ENCODE measurements around the gene ARID1A. TPM values are rescaled to one million over a fixed set of nuclear protein-coding genes. Genes with fewer than 3 reads are reported as not detected.

ARID1A gene
- total and polyA plus RNA-seq, 9 of the 15 experiments (the other 6 are each of a cell fraction or from before 2014, with no cell fraction given) = 8.3 to 88.3 (median 22.5) TPM

DNA sequence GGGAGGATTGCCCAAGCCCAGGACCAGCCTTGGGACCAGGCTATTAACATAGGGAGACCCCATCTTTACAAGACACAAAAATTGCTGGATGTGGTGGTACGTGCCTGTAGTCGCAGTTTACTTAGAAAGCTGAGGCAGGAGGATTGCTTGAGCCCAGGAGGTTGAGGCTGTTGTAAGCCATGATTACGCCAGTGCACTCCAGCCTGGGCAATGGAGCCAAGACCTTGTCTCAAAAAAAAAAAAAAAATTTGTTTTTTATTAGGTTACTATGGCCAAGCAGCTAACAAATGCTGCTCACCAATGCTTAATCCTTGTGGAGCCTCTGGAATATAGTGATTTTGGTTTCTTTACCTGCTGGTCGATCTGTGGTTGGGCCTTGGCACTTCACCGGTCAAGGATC is 8.8 kb downstream of the ARID1A start:
- no peak for DNase-seq (ENCODE audit: extremely low read depth in 1 of 4, low spot score in 3 of 4)
- no peaks in the 10 kb centered on the region for H3K9me3 ChIP-seq (replicated peaks; ENCODE audit: control insufficient read depth, insufficient read depth, low read depth, low read length)
- H3K27ac ChIP-seq (ENCODE audit: extremely low read depth, low read depth, low read length) = 0 out of 3 replicates have a peak overlapping the region, but pooled peaks have one; percentile 33
- peaks cover 90% of the 10 kb centered on the region for H3K36me3 ChIP-seq (ENCODE audit: control insufficient read depth, insufficient read depth, low read length)
- H2AFZ ChIP-seq (ENCODE audit: low read depth, low read length) = no peak overlapping the region
- H3K9me1 ChIP-seq (ENCODE audit: control insufficient read depth, insufficient read depth, low read length) = peaks cover 15% of the 10 kb centered on the region
- 0 out of 2 replicates have a peak overlapping the region, but pooled peaks have one; percentile 7 for H3K4me2 ChIP-seq (ENCODE audit: insufficient read depth, low read length)
- BruUV-seq (replicated peaks) = no TSS peak
- peaks cover 22 to 64% of the 10 kb centered on the region in 2 experiments for H3K4me1 ChIP-seq (replicated peaks in 1 of 2; ENCODE audit: control insufficient read depth in 2 of 2, insufficient read depth in 2 of 2, low read length in 2 of 2)
- in situ Hi-C loops (cut with MboI) = no loop called here
- peaks cover 69% of the 10 kb centered on the region for H4K20me1 ChIP-seq (replicated peaks; ENCODE audit: control insufficient read depth, insufficient read depth, low read length)
- no peak for FAIRE-seq
- WGBS (ENCODE audit: insufficient coverage, low coverage, missing lambda C conversion rate) = 93% methylated on average over 5 of the region's 5 CpGs
- CTCF ChIA-PET (ENCODE audit: low intra/inter-chr PET ratio) = no interaction called here
- no peak overlapping the region for H3K9ac ChIP-seq (ENCODE audit: insufficient read depth in 1 of 2, low read depth in 2 of 2, low read length in 2 of 2)
- no peaks in the 10 kb centered on the region for H3K27me3 ChIP-seq (ENCODE audit: control insufficient read depth in 2 of 2, insufficient read depth in 2 of 2, low read length in 2 of 2)
- peaks cover 98% of the 10 kb centered on the region for H3K79me2 ChIP-seq (ENCODE audit: control insufficient read depth, insufficient read depth, low read length)
- intact Hi-C loops (cut with micrococcal nuclease) = no loop called here
- POLR2A ChIA-PET = interaction anchor here (0.5 to 23.7 kb wide), 15 partner anchors 8 to 204 kb away, joined by 3 to 301 read pairs (median 4); partner anchors contain the start of gene PIGV
- ATAC-seq = no peak
- H3K4me3 ChIP-seq = no peak overlapping the region
- TF ChIP-seq ZNF407 (IDR thresholded peaks at IDR 0.05; ENCODE audit: low read depth) (no peak), NELFE (IDR thresholded peaks at IDR 0.05; ENCODE audit: insufficient read depth, insufficient read length) (no peak), IFI16 (CRISPR knock-in tag; IDR thresholded peaks at IDR 0.05) (no peak), ZNF143 (CRISPR knock-in tag; IDR thresholded peaks at IDR 0.05) (no peak), NEUROD1 (IDR thresholded peaks at IDR 0.05; ENCODE audit: borderline replicate concordance, low read depth, low read length, partially characterized antibody) (no peak), FOSL1 (tag; conservative IDR thresholded peaks at IDR 0.05) (no peak), CTCF (IDR thresholded peaks at IDR 0.05 in 2 of 3, conservative IDR thresholded peaks at IDR 0.05 in 1 of 3; ENCODE audit: insufficient read depth in 2 of 3, low read depth in 1 of 3, low read length in 3 of 3) (no peak), EGR1 (conservative IDR thresholded peaks at IDR 0.05) (no peak)
- TF ChIP-seq, protein P1, sequence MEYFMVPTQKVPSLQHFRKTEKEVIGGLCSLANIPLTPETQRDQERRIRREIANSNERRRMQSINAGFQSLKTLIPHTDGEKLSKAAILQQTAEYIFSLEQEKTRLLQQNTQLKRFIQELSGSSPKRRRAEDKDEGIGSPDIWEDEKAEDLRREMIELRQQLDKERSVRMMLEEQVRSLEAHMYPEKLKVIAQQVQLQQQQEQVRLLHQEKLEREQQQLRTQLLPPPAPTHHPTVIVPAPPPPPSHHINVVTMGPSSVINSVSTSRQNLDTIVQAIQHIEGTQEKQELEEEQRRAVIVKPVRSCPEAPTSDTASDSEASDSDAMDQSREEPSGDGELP (CRISPR knock-in tag; IDR thresholded peaks at IDR 0.05; ENCODE audit: borderline replicate concordance) = no peak
- TF ChIP-seq, protein P2, sequence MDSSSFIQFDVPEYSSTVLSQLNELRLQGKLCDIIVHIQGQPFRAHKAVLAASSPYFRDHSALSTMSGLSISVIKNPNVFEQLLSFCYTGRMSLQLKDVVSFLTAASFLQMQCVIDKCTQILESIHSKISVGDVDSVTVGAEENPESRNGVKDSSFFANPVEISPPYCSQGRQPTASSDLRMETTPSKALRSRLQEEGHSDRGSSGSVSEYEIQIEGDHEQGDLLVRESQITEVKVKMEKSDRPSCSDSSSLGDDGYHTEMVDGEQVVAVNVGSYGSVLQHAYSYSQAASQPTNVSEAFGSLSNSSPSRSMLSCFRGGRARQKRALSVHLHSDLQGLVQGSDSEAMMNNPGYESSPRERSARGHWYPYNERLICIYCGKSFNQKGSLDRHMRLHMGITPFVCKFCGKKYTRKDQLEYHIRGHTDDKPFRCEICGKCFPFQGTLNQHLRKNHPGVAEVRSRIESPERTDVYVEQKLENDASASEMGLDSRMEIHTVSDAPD (CRISPR knock-in tag; IDR thresholded peaks at IDR 0.05) = no peak

All from K562 (cell line).